Ovary (tissue), 9 donors: ENCODE results near the gene PPP2R5C. TPM values are rescaled to one million over a fixed set of nuclear protein-coding genes. Genes with fewer than 3 reads are reported as not detected.

ENCODE experiments used
- DNase-seq, 5 donors: peaks; one replicate each; pipeline ENCODE4 v3.0.0-alpha.2; 2019 to 2020
- H3K27ac ChIP-seq, 2 donors: fragments of 200-600 bp; one replicate each; pipeline versions ENCODE4 v1.5.1 to v1.8.0; 2019 to 2022
- H3K27me3 ChIP-seq: fragments of 200-600 bp; one replicate; pipeline ENCODE4 v1.8.0; 2022
- H3K36me3 ChIP-seq: fragments of 200-600 bp; sonication (generic); one replicate; pipeline ENCODE4 v1.5.1; 2019
- H3K4me1 ChIP-seq: one replicate; pipeline ENCODE4 v1.8.1; 2013; ENCODE audit warnings: mild to moderate bottlenecking, moderate library complexity; ENCODE audit not compliant: insufficient read depth
- H3K4me3 ChIP-seq: fragments of 200-600 bp; sonication (generic); one replicate; pipeline ENCODE4 v1.5.1; 2017
- H3K9me3 ChIP-seq, 2 donors: fragments of 200-600 bp in 1 of 2; sonication (generic) in 1 of 2; one replicate each; pipeline versions ENCODE4 v1.5.1 to v1.8.1; 2013 to 2019; ENCODE audit warnings: mild to moderate bottlenecking in 1 of 2, moderate library complexity in 1 of 2
- EP300 ChIP-seq: sonication (generic); formaldehyde crosslinking; IDR thresholded peaks from one replicate; pipeline ENCODE4 v1.6.1; 2017; ENCODE audit warnings: antibody characterized with exemption
- POLR2A ChIP-seq: fragments of 450-650 bp; IDR thresholded peaks from one replicate; pipeline ENCODE4 v1.6.1; 2017; ENCODE audit warnings: antibody characterized with exemption, mild to moderate bottlenecking, moderate library complexity
- WGBS, 3 donors: extraction: QIAGEN DNeasy Blood & Tissue Kit in 1 of 3; methylation state at CpG; one replicate each; pipeline versions ENCODE4 v1.1.5 to v1.1.7; 2013 to 2017; 5-methylcytosine and 5-hydroxymethylcytosine counted together
- intact Hi-C, 4 donors: fragments of 100-400 bp; cut with DNase I; formaldehyde crosslinking; loops; one replicate each; pipeline versions ENCODE4 v1.11.0 to v1.15.1; 2022 to 2023
- polyA plus RNA-seq, 2 donors: library from polyadenylated mRNA; stranded (reverse); fragments of 200-250 nt in 1 of 2; fragments of 350-450 nt in 1 of 2; fragmentation: Illumina TruSeq in 1 of 2; extraction: RNeasy Lipid Tissue Mini Kit (QIAGEN cat#74804) in 1 of 2; gene quantifications; one replicate each; pipeline ENCODE4 v1.2.3, GENCODE V29; 2013 to 2014
- total RNA-seq, 7 donors: library from RNA; depleted of rRNA in 2 of 7; stranded (reverse); fragments of >200 nt in 2 of 7; fragmentation: NEBNext Ultra II Directional in 3 of 7; extraction: Animal tissue kit (Norgen Biotek cat#: 25700) in 3 of 7; gene quantifications; one replicate each; pipeline versions ENCODE4 v1.1.0 to v1.2.4, GENCODE V29; 2016 to 2023
- TF ChIP-seq, protein P1 (sequence below), 3 donors: fragments of 450-650 bp in 2 of 3; fragments of 200-600 bp in 1 of 3; IDR thresholded peaks; one replicate each; pipeline versions ENCODE4 v1.5.1 to v1.8.0; 2016 to 2022; ENCODE audit warnings: antibody characterized with exemption in 3 of 3, mild to moderate bottlenecking in 1 of 3
- donor health status: DM: no; HTN: no; CAD: no; lungs with moderate emphysema.
- donor health status: DM: no; HTN: no; CAD: no.
- donor health status: Bipolar disorder and iron deficiency.
- donor health status: DM: yes; HTN: yes; CAD: no.
- donor health status: DM: no; HTN: no; CAD: no.
- donor health status: DM: yes; HTN: yes; CAD: no.

The PPP2R5C gene
- total and polyA plus RNA-seq, 9 donors: 52.8 to 136 (median 96.6) TPM

DNA sequence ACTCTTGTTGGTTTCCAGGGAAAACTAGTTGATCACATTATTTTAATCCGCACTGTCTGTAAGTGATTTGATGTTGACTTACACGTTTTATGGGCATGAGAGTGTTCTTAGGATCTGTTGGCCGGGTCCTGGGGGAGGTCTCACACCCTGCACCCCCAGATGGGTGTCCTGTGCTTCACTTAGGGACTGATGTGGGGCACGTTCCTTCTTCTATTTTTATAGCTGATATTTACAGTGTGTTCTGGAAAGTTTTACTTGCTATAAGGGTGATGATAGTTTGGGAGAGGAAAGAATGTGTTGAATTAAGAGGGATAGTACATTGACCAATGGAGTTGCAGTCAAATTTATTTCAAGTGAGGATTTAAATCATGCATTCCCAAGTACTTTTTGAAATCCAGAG, 106.3 kb downstream of the PPP2R5C start:
- H3K4me1 ChIP-seq: peaks cover 3% of the 10 kb centered on the region
- H3K4me3 ChIP-seq: no peak overlapping the region
- intact Hi-C loops: no loop called here
- WGBS, 3 donors: 83 to 87% (median 85%) methylated on average over 4 of the region's 4 CpGs
- no peaks in the 10 kb centered on the region for H3K36me3 ChIP-seq
- DNase-seq: no peak
- H3K9me3 ChIP-seq: no peaks in the 10 kb centered on the region
- no peak overlapping the region for H3K27ac ChIP-seq
- no peaks in the 10 kb centered on the region for H3K27me3 ChIP-seq
- TF ChIP-seq, protein P1, sequence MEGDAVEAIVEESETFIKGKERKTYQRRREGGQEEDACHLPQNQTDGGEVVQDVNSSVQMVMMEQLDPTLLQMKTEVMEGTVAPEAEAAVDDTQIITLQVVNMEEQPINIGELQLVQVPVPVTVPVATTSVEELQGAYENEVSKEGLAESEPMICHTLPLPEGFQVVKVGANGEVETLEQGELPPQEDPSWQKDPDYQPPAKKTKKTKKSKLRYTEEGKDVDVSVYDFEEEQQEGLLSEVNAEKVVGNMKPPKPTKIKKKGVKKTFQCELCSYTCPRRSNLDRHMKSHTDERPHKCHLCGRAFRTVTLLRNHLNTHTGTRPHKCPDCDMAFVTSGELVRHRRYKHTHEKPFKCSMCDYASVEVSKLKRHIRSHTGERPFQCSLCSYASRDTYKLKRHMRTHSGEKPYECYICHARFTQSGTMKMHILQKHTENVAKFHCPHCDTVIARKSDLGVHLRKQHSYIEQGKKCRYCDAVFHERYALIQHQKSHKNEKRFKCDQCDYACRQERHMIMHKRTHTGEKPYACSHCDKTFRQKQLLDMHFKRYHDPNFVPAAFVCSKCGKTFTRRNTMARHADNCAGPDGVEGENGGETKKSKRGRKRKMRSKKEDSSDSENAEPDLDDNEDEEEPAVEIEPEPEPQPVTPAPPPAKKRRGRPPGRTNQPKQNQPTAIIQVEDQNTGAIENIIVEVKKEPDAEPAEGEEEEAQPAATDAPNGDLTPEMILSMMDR (IDR thresholded peaks at IDR 0.05): no peak
- TF ChIP-seq EP300 (no peak), POLR2A (no peak)

DNA sequence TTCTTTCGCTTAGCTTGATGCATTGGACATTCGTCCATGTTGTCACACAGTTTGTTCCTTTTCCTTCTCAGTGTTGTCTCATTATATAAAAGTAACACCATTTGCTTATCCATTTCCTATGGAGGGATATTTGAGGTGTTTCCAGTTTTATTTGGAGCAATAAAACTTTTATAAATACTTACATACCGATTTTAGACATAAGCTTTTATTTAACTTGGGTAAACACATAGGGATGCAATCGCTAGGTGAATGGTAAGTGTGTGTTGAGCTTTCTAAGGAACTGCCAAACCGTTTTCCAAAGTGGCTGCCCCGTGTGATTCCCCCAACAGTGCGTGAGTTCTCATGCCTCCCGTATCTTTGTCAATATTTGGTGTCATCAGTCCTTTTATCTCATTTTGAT, 107.7 kb downstream of the PPP2R5C start:
- no peaks in the 10 kb centered on the region for H3K27me3 ChIP-seq
- H3K4me3 ChIP-seq: no peak overlapping the region
- TF ChIP-seq, protein P1 (IDR thresholded peaks at IDR 0.05): no peak
- TF ChIP-seq POLR2A (no peak), EP300 (no peak)
- DNase-seq: no peak
- 95 to 97% (median 96%) methylated on average over 8 of the region's 8 CpGs for WGBS, 3 donors
- no peaks in the 10 kb centered on the region for H3K9me3 ChIP-seq
- H3K27ac ChIP-seq: no peak overlapping the region
- H3K36me3 ChIP-seq: no peaks in the 10 kb centered on the region
- H3K4me1 ChIP-seq: peaks cover 3% of the 10 kb centered on the region
- intact Hi-C loops: no loop called here

DNA sequence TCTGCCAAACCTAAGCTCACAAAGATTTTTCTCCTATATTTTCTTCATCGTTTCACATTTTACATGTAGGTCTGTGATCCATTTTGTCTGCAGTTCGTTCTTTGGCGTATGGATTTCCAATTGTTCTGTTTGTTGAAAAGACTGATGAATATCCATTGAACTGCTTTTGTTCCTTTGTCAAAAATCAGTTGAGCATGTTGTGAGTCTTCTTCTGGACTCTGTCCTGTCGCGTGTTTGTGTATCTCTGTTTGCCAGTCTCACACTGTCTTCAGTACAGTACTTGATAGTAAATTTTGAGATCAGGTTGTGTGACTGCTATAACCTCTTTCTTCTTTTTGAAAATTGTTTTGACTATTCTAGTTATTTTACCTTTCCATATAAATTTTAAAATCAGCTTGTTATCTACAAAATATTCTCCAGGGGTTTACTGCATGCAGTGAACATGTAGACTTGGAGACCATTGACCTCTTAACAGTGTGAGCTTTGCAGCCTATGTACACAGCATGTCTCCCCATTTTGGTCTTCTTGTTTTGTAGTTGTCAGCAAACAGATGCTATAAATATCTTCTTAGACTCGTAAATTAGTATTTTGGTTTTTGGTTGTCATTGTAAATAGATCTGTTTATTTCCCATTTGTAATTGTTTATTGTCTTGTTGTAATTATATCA, 108.9 kb downstream of the PPP2R5C start:
- intact Hi-C loops: no loop called here
- no peaks in the 10 kb centered on the region for H3K27me3 ChIP-seq
- DNase-seq: no peak
- H3K4me3 ChIP-seq: no peak overlapping the region
- no peak for TF ChIP-seq POLR2A
- TF ChIP-seq, protein P1 (IDR thresholded peaks at IDR 0.05): no peak
- no peak for TF ChIP-seq EP300
- H3K36me3 ChIP-seq: no peaks in the 10 kb centered on the region
- WGBS, 3 donors: 87 to 89% (median 88%) methylated on average over 6 of the region's 6 CpGs
- peaks cover 1% of the 10 kb centered on the region for H3K4me1 ChIP-seq
- no peak overlapping the region for H3K27ac ChIP-seq
- H3K9me3 ChIP-seq: no peaks in the 10 kb centered on the region

DNA sequence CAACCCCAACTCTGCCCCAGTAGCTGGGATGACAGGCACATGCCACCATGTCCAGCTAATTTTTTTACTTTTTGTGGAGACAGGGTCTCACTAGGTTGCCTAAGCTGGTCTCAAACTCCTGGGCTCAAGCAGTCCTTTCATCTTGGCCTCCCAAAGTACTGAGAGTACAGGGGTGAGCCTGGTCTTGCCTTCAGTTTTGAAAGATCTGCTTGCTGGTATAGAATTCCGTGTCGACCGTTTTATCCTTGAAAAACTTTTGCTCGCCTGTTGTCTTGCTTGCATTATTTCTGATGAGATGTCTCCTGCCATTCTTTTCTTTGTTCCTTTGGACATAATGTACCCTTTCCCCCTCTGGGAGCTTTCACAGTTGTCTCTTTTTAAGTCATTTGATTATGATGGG, 110.8 kb downstream of the PPP2R5C start:
- H3K4me3 ChIP-seq: no peak overlapping the region
- TF ChIP-seq, protein P1 (IDR thresholded peaks at IDR 0.05): no peak
- TF ChIP-seq POLR2A (no peak), EP300 (no peak)
- H3K9me3 ChIP-seq: no peaks in the 10 kb centered on the region
- no peak overlapping the region for H3K27ac ChIP-seq
- WGBS, 3 donors: 91 to 97% (median 97%) methylated on average over 4 of the region's 4 CpGs
- H3K4me1 ChIP-seq: peaks cover 6% of the 10 kb centered on the region
- DNase-seq: no peak
- intact Hi-C loops: no loop called here
- no peaks in the 10 kb centered on the region for H3K36me3 ChIP-seq
- no peaks in the 10 kb centered on the region for H3K27me3 ChIP-seq
